GM23338 (cell line): ENCODE measurements around the gene SNX21.
A peak's percentile ranks its signal among the peaks of the same experiment; 100 is the strongest.

Source experiments
- CREB1 ChIP-seq: fragments of 250-450 bp; sonication (Bioruptor Pico); IDR thresholded peaks from 2 replicates; pipeline ENCODE4 v1.5.0; 2020; ENCODE audit warnings: low read depth, mild to moderate bottlenecking, moderate library complexity
- EZH2 ChIP-seq: fragments of 200-600 bp; sonication (generic); IDR thresholded peaks from one replicate; pipeline ENCODE4 v1.8.0; 2017; ENCODE audit warnings: antibody characterized with exemption, mild to moderate bottlenecking, low read depth; ENCODE audit not compliant: unreplicated experiment
- EZH2phosphoT487 ChIP-seq: fragments of 200-600 bp; sonication (generic); IDR thresholded peaks from one replicate; pipeline ENCODE4 v1.8.1; 2018; ENCODE audit warnings: antibody characterized with exemption; ENCODE audit not compliant: unreplicated experiment
- JUNB ChIP-seq: IDR thresholded peaks from one replicate; pipeline ENCODE4 v1.6.1; 2016; ENCODE audit warnings: antibody characterized with exemption; ENCODE audit not compliant: unreplicated experiment
- NANOG ChIP-seq: IDR thresholded peaks from 2 replicates; pipeline ENCODE4 v1.6.1; 2016; ENCODE audit warnings: antibody characterized with exemption, borderline replicate concordance
- POLR2AphosphoS5 ChIP-seq: IDR thresholded peaks from 2 replicates; pipeline ENCODE4 v1.6.1; 2016; ENCODE audit warnings: antibody characterized with exemption, low read depth
- ZNF331 ChIP-seq: fragments of 250-450 bp; sonication (Bioruptor Pico); IDR thresholded peaks from 2 replicates; pipeline ENCODE4 v1.5.0; 2020; ENCODE audit warnings: low read depth, mild to moderate bottlenecking, moderate library complexity
- TF ChIP-seq, protein P1 (sequence below), 2 experiments: fragments of 200-600 bp in 1 of 2; sonication (generic) in 1 of 2; conservative IDR thresholded peaks; 2 replicates each; pipeline versions ENCODE4 v1.5.1 to v1.6.1; 2016 to 2017; ENCODE audit warnings: antibody characterized with exemption in 2 of 2, low read depth in 2 of 2, mild to moderate bottlenecking in 2 of 2, moderate library complexity in 1 of 2
- TF ChIP-seq, protein P2 (sequence below): fragments of 250-450 bp; sonication (Bioruptor Pico); IDR thresholded peaks from 2 replicates; pipeline ENCODE4 v1.5.0; 2020; ENCODE audit warnings: mild to moderate bottlenecking, moderate library complexity
- TF ChIP-seq, protein P3 (sequence below): IDR thresholded peaks from 2 replicates; pipeline ENCODE4 v1.6.1; 2016; ENCODE audit warnings: antibody characterized with exemption
- TF ChIP-seq, protein P4 (sequence below): IDR thresholded peaks from one replicate; pipeline ENCODE4 v1.6.1; 2018; ENCODE audit warnings: antibody characterized with exemption; ENCODE audit not compliant: unreplicated experiment

DNA sequence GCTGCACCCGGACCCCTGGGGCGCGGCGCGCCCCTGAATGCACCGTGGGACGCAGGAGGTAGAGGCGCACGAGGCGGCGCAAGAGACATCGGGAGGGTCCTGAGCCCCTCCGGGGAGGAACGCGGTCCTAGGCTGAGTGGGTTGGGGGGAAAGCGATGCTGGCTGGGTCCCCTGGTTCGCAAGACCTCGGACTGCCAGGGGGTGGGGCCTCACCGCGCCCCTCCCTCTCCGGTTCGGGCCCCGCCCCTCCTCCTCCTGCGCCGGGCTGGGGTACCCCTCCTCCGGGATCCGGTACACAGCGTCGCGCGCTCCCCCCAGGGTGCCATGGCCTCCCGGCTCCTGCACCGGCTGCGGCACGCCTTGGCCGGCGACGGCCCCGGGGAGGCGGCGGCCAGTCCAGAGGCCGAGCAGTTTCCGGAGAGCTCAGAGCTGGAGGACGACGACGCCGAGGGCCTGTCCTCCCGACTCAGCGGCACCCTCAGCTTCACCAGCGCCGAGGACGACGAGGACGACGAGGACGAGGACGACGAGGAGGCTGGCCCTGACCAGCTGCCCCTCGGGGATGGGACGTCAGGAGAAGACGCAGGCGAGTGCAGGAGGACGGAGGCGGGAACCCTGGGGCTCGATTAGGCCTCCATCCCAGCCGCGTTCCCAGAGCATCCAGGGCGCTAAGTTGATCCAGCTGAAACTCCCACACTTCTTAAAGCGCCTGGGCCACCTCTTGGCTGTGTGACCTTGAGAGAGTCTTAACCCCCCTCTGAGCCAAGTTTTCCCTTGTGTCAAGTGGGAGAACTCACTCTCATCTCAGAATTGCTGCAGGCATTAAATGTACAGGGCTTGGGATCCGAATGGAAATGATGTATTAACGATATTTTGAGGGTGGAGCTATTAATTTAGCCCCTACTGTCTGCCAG lies 541 bp downstream of the SNX21 start:
- TF ChIP-seq, protein P1, sequence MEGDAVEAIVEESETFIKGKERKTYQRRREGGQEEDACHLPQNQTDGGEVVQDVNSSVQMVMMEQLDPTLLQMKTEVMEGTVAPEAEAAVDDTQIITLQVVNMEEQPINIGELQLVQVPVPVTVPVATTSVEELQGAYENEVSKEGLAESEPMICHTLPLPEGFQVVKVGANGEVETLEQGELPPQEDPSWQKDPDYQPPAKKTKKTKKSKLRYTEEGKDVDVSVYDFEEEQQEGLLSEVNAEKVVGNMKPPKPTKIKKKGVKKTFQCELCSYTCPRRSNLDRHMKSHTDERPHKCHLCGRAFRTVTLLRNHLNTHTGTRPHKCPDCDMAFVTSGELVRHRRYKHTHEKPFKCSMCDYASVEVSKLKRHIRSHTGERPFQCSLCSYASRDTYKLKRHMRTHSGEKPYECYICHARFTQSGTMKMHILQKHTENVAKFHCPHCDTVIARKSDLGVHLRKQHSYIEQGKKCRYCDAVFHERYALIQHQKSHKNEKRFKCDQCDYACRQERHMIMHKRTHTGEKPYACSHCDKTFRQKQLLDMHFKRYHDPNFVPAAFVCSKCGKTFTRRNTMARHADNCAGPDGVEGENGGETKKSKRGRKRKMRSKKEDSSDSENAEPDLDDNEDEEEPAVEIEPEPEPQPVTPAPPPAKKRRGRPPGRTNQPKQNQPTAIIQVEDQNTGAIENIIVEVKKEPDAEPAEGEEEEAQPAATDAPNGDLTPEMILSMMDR (conservative IDR thresholded peaks at IDR 0.05; ENCODE audit: low read depth in 2 of 2): no peak
- TF ChIP-seq, protein P2, sequence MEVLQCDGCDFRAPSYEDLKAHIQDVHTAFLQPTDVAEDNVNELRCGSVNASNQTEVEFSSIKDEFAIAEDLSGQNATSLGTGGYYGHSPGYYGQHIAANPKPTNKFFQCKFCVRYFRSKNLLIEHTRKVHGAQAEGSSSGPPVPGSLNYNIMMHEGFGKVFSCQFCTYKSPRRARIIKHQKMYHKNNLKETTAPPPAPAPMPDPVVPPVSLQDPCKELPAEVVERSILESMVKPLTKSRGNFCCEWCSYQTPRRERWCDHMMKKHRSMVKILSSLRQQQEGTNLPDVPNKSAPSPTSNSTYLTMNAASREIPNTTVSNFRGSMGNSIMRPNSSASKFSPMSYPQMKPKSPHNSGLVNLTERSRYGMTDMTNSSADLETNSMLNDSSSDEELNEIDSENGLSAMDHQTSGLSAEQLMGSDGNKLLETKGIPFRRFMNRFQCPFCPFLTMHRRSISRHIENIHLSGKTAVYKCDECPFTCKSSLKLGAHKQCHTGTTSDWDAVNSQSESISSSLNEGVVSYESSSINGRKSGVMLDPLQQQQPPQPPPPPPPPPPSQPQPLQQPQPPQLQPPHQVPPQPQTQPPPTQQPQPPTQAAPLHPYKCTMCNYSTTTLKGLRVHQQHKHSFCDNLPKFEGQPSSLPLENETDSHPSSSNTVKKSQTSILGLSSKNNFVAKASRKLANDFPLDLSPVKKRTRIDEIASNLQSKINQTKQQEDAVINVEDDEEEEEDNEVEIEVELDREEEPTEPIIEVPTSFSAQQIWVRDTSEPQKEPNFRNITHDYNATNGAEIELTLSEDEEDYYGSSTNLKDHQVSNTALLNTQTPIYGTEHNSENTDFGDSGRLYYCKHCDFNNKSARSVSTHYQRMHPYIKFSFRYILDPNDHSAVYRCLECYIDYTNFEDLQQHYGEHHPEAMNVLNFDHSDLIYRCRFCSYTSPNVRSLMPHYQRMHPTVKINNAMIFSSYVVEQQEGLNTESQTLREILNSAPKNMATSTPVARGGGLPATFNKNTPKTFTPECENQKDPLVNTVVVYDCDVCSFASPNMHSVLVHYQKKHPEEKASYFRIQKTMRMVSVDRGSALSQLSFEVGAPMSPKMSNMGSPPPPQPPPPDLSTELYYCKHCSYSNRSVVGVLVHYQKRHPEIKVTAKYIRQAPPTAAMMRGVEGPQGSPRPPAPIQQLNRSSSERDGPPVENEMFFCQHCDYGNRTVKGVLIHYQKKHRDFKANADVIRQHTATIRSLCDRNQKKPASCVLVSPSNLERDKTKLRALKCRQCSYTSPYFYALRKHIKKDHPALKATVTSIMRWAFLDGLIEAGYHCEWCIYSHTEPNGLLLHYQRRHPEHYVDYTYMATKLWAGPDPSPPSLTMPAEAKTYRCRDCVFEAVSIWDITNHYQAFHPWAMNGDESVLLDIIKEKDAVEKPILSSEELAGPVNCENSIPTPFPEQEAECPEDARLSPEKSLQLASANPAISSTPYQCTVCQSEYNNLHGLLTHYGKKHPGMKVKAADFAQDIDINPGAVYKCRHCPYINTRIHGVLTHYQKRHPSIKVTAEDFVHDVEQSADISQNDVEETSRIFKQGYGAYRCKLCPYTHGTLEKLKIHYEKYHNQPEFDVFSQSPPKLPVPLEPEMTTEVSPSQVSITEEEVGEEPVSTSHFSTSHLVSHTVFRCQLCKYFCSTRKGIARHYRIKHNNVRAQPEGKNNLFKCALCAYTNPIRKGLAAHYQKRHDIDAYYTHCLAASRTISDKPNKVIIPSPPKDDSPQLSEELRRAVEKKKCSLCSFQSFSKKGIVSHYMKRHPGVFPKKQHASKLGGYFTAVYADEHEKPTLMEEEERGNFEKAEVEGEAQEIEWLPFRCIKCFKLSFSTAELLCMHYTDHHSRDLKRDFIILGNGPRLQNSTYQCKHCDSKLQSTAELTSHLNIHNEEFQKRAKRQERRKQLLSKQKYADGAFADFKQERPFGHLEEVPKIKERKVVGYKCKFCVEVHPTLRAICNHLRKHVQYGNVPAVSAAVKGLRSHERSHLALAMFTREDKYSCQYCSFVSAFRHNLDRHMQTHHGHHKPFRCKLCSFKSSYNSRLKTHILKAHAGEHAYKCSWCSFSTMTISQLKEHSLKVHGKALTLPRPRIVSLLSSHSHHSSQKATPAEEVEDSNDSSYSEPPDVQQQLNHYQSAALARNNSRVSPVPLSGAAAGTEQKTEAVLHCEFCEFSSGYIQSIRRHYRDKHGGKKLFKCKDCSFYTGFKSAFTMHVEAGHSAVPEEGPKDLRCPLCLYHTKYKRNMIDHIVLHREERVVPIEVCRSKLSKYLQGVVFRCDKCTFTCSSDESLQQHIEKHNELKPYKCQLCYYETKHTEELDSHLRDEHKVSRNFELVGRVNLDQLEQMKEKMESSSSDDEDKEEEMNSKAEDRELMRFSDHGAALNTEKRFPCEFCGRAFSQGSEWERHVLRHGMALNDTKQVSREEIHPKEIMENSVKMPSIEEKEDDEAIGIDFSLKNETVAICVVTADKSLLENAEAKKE (CRISPR knock-in tag): no peak
- TF ChIP-seq JUNB: no peak
- TF ChIP-seq CREB1 (CRISPR knock-in tag): no peak
- TF ChIP-seq EZH2: no peak
- no peak for TF ChIP-seq EZH2phosphoT487
- TF ChIP-seq, protein P3, sequence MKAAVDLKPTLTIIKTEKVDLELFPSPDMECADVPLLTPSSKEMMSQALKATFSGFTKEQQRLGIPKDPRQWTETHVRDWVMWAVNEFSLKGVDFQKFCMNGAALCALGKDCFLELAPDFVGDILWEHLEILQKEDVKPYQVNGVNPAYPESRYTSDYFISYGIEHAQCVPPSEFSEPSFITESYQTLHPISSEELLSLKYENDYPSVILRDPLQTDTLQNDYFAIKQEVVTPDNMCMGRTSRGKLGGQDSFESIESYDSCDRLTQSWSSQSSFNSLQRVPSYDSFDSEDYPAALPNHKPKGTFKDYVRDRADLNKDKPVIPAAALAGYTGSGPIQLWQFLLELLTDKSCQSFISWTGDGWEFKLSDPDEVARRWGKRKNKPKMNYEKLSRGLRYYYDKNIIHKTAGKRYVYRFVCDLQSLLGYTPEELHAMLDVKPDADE: no peak
- peak; percentile 79 for TF ChIP-seq POLR2AphosphoS5
- no peak for TF ChIP-seq ZNF331 (CRISPR knock-in tag)
- TF ChIP-seq, protein P4, sequence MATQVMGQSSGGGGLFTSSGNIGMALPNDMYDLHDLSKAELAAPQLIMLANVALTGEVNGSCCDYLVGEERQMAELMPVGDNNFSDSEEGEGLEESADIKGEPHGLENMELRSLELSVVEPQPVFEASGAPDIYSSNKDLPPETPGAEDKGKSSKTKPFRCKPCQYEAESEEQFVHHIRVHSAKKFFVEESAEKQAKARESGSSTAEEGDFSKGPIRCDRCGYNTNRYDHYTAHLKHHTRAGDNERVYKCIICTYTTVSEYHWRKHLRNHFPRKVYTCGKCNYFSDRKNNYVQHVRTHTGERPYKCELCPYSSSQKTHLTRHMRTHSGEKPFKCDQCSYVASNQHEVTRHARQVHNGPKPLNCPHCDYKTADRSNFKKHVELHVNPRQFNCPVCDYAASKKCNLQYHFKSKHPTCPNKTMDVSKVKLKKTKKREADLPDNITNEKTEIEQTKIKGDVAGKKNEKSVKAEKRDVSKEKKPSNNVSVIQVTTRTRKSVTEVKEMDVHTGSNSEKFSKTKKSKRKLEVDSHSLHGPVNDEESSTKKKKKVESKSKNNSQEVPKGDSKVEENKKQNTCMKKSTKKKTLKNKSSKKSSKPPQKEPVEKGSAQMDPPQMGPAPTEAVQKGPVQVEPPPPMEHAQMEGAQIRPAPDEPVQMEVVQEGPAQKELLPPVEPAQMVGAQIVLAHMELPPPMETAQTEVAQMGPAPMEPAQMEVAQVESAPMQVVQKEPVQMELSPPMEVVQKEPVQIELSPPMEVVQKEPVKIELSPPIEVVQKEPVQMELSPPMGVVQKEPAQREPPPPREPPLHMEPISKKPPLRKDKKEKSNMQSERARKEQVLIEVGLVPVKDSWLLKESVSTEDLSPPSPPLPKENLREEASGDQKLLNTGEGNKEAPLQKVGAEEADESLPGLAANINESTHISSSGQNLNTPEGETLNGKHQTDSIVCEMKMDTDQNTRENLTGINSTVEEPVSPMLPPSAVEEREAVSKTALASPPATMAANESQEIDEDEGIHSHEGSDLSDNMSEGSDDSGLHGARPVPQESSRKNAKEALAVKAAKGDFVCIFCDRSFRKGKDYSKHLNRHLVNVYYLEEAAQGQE: no peak
- TF ChIP-seq NANOG: no peak
